BLaER1 treated with 17β-estradiol and CSF1 and Interleukin-3, amounts not matched to agents 10 nM and 100 nM (cell line): Measurements from ENCODE around the gene GRM5.

ENCODE experiments used
- H3K27ac ChIP-seq, 11 experiments: shearing (Covaris generic); formaldehyde crosslinking; 2 replicates each; pipeline ENCODE4 v1.8.1; 2022
- H3K27me3 ChIP-seq, 11 experiments: shearing (Covaris generic); formaldehyde crosslinking; 2 replicates each; pipeline ENCODE4 v1.8.1; 2022
- H3K36me3 ChIP-seq, 11 experiments: shearing (Covaris generic); formaldehyde crosslinking; 2 replicates each; pipeline ENCODE4 v1.8.1; 2022
- H3K4me1 ChIP-seq, 10 experiments: shearing (Covaris generic); formaldehyde crosslinking; 2 replicates each; pipeline ENCODE4 v1.8.1; 2022
- H3K4me2 ChIP-seq, 11 experiments: shearing (Covaris generic); formaldehyde crosslinking; 2 replicates each; pipeline ENCODE4 v1.8.1; 2022
- H3K4me3 ChIP-seq, 10 experiments: shearing (Covaris generic); formaldehyde crosslinking; 2 replicates each; pipeline ENCODE4 v1.8.1; 2022
- H3K9ac ChIP-seq, 11 experiments: shearing (Covaris generic); formaldehyde crosslinking; 2 replicates each; pipeline ENCODE4 v1.8.1; 2022
- H3K9me3 ChIP-seq, 11 experiments: shearing (Covaris generic); formaldehyde crosslinking; replicated peaks in 1 of 11; 2 replicates each; pipeline ENCODE4 v1.8.1; 2022
- H4K20me1 ChIP-seq, 11 experiments: shearing (Covaris generic); formaldehyde crosslinking; 2 replicates each; pipeline ENCODE4 v1.8.1; 2022
- Cebpa-rat ChIP-seq, 11 experiments: shearing (Covaris generic); IDR thresholded peaks; 2 replicates each; pipeline ENCODE4 v1.8.1; 2022

GRM5 gene

GRCh38 chr11:88807349-88807748, 258.4 kb downstream of the GRM5 start:
- Histone ChIP-seq H3K27ac (no peak overlapping the region), H3K36me3 (no peaks in the 10 kb centered on the region), H3K27me3 (no peaks in the 10 kb centered on the region), H3K4me1 (no peaks in the 10 kb centered on the region), H3K9ac (no peak overlapping the region), H3K4me3 (no peak overlapping the region), H3K4me2 (no peak overlapping the region), H3K9me3 (no peaks in the 10 kb centered on the region), H4K20me1 (no peaks in the 10 kb centered on the region)
- no peak for TF ChIP-seq Cebpa-rat (IDR thresholded peaks at IDR 0.05)

GRCh38 chr11:88806410-88806809, 259.4 kb downstream of the GRM5 start:
- no peaks in the 10 kb centered on the region for H4K20me1 ChIP-seq
- H3K9me3 ChIP-seq, result no peaks in the 10 kb centered on the region
- H3K27ac ChIP-seq, result no peak overlapping the region
- no peak overlapping the region for H3K4me3 ChIP-seq
- no peak overlapping the region for H3K9ac ChIP-seq
- H3K4me1 ChIP-seq, result no peaks in the 10 kb centered on the region
- no peaks in the 10 kb centered on the region for H3K36me3 ChIP-seq
- H3K27me3 ChIP-seq, result no peaks in the 10 kb centered on the region
- H3K4me2 ChIP-seq, result no peak overlapping the region
- no peak for TF ChIP-seq Cebpa-rat (IDR thresholded peaks at IDR 0.05)

- Histone ChIP-seq H4K20me1 (no peaks in the 10 kb centered on the region), H3K27ac (no peak overlapping the region)
- TF ChIP-seq Cebpa-rat (IDR thresholded peaks at IDR 0.05), result 0 out of 22 replicates have a peak, but pooled peaks of 2 of the 11 experiments have one; percentile 6 to 18
These were observed 264.2 kb downstream of the GRM5 start for GRCh38 chr11:88801484-88802123.

DNA sequence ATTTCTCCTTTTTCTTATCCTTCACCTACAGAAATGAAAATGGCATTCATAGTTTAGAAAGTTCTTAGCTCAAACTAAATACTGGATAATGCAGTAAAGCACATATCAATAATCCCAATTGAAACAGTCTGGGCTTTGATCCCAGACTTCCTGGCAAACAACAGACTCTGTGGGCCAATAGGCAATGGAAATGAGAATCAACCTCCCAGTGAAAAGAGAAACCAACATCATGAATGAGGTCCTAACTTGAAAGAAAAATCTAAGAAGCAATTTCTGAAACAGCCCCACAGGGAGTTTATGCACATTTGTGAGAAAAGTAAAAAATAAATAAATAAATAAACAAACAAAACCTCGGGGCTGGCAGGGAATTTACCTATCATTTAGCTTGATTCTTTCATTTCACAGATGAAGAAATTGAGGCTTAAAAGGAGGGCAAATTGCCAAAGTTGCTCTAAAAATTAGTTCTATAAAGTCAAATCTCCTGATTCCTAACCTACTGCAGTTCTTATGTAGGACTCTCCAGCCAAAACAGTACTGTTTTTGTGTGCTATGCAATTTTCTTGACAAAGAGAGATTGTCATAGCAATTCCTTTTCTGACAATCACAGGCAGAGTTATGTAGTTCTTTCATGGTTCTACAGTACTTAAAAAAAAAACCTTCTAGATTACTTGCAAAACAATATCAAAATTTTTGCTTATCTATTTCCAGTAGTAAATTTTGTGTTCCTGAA, 265.8 kb downstream of the GRM5 start:
- no peaks in the 10 kb centered on the region for H3K4me1 ChIP-seq
- no peaks in the 10 kb centered on the region for H3K27me3 ChIP-seq
- H3K4me3 ChIP-seq, result no peak overlapping the region
- no peak for TF ChIP-seq Cebpa-rat (IDR thresholded peaks at IDR 0.05)
- H3K4me2 ChIP-seq, result no peak overlapping the region
- no peak overlapping the region for H3K9ac ChIP-seq
- H4K20me1 ChIP-seq, result no peaks in the 10 kb centered on the region
- H3K36me3 ChIP-seq, result no peaks in the 10 kb centered on the region
- no peak overlapping the region for H3K27ac ChIP-seq
- no peaks in the 10 kb centered on the region for H3K9me3 ChIP-seq

More at GRCh38 chr11:88801484-88802123, 264.2 kb downstream of the GRM5 start:
- H3K9ac ChIP-seq, result no peak overlapping the region
- H3K4me2 ChIP-seq, result no peak overlapping the region
- no peaks in the 10 kb centered on the region for H3K4me1 ChIP-seq
- no peaks in the 10 kb centered on the region for H3K36me3 ChIP-seq
- no peaks in the 10 kb centered on the region for H3K27me3 ChIP-seq
- H3K9me3 ChIP-seq, result no peaks in the 10 kb centered on the region
- H3K4me3 ChIP-seq, result no peak overlapping the region

- H3K4me3 ChIP-seq, result no peak overlapping the region
- H3K9ac ChIP-seq, result no peak overlapping the region
- H3K27me3 ChIP-seq, result no peaks in the 10 kb centered on the region
- no peaks in the 10 kb centered on the region for H3K36me3 ChIP-seq
- no peaks in the 10 kb centered on the region for H3K4me1 ChIP-seq
- no peaks in the 10 kb centered on the region for H4K20me1 ChIP-seq
- H3K27ac ChIP-seq, result no peak overlapping the region
- H3K9me3 ChIP-seq, result no peaks in the 10 kb centered on the region
- no peak for TF ChIP-seq Cebpa-rat (IDR thresholded peaks at IDR 0.05)
- no peak overlapping the region for H3K4me2 ChIP-seq
These were observed 275.6 kb downstream of the GRM5 start for GRCh38 chr11:88790182-88790581.

DNA sequence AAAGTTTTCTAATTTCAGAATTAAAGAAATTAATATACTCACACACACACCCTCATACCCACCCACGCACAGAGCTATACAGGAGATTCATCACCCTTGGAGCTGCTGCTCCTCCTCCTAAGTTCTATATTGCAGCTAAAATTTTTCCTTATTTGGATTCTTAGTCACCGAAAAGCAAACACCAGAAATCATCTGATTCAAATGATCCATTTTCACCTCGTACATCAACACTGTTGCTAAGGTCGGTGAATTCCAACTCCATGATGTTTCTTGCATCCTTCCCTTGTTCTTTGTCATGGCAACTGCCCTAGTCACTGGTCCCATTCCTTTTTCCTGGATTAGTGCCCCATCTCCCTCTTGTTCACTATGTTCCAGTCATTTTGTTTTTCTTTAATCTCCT, 286.2 kb downstream of the GRM5 start:
- Histone ChIP-seq H4K20me1 (no peaks in the 10 kb centered on the region), H3K36me3 (no peaks in the 10 kb centered on the region), H3K27me3 (no peaks in the 10 kb centered on the region), H3K9me3 (no peaks in the 10 kb centered on the region), H3K4me2 (no peak overlapping the region), H3K9ac (no peak overlapping the region), H3K27ac (no peak overlapping the region), H3K4me1 (no peaks in the 10 kb centered on the region), H3K4me3 (no peak overlapping the region)
- TF ChIP-seq Cebpa-rat (IDR thresholded peaks at IDR 0.05), result no peak

- H3K4me1 ChIP-seq, result no peaks in the 10 kb centered on the region
- no peak overlapping the region for H3K4me2 ChIP-seq
- TF ChIP-seq Cebpa-rat (IDR thresholded peaks at IDR 0.05), result no peak
- no peak overlapping the region for H3K4me3 ChIP-seq
- H4K20me1 ChIP-seq, result no peaks in the 10 kb centered on the region
- H3K9me3 ChIP-seq, result no peaks in the 10 kb centered on the region
- H3K27ac ChIP-seq, result no peak overlapping the region
- no peaks in the 10 kb centered on the region for H3K27me3 ChIP-seq
- no peaks in the 10 kb centered on the region for H3K36me3 ChIP-seq
- H3K9ac ChIP-seq, result no peak overlapping the region
These were observed 295.2 kb downstream of the GRM5 start for GRCh38 chr11:88770475-88771079.

DNA sequence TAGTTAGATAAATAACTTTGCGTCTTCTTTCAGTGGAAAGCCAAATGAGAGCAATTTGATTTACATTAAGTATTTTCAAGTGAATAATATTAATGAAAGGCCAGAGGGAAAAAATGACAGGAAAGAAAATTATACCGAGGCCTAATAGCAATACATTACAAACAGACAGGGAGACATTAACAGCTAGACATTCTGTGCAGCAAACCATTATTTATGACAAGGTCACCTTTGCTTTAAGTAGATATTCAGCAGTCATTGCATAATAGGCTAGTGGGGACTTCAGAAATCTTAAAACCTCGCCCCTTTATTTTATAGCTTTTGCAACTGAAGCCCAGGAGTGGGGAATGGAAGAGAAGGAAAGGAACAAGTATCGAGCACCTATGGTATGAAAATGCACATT, 321.6 kb downstream of the GRM5 start:
- no peak overlapping the region for H3K9ac ChIP-seq
- H3K4me2 ChIP-seq, result no peak overlapping the region
- no peak overlapping the region for H3K27ac ChIP-seq
- TF ChIP-seq Cebpa-rat (IDR thresholded peaks at IDR 0.05), result no peak
- no peaks in the 10 kb centered on the region for H3K27me3 ChIP-seq
- H3K4me3 ChIP-seq, result no peak overlapping the region
- no peaks in the 10 kb centered on the region for H3K9me3 ChIP-seq
- no peaks in the 10 kb centered on the region for H3K36me3 ChIP-seq
- H3K4me1 ChIP-seq, result no peaks in the 10 kb centered on the region
- no peaks in the 10 kb centered on the region for H4K20me1 ChIP-seq

DNA sequence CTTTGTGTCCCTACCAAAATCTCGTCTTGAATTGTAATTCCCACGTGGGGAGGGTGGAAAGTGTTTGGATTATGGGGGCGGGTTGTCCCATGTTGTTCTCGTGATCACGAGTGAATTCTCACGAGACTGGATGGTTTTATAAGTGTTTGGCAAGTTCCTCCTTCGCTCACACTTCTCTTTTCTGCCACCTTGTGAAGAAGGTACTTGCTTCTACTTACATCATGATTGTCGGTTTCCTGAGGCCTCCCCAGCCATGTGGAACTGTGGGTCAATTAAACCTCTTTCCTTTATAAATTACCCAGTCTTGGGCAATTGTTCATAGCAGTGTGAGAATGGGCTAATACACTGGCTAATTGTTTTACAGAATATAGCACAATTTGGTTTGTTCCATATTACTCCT, 326.3 kb downstream of the GRM5 start:
- no peaks in the 10 kb centered on the region for H3K27me3 ChIP-seq
- no peak overlapping the region for H3K4me2 ChIP-seq
- TF ChIP-seq Cebpa-rat (IDR thresholded peaks at IDR 0.05), result no peak
- H3K4me1 ChIP-seq, result no peaks in the 10 kb centered on the region
- no peaks in the 10 kb centered on the region for H3K9me3 ChIP-seq
- no peaks in the 10 kb centered on the region for H3K36me3 ChIP-seq
- no peak overlapping the region for H3K9ac ChIP-seq
- H3K4me3 ChIP-seq, result no peak overlapping the region
- no peaks in the 10 kb centered on the region for H4K20me1 ChIP-seq
- H3K27ac ChIP-seq, result no peak overlapping the region

DNA sequence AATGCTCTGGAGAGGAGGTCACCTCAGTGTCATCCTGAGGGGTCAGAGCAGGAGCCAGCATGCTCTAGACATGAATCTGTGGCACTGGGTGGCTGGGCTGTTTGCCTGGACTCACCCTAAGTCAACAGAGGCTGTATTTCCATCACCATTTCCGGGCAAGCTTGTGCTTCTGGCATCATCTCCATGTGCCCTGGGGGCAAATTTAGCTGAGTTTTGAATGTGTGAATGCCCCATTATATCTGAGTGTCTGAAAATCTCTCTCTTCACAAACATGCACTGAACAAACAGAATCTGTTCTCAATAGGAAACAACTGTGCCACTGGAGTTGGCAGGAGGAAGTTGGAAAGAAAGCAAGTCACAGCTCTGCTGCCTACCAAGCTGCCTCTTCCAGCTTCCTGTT, 356.2 kb downstream of the GRM5 start:
- Histone ChIP-seq H3K27ac (no peak overlapping the region), H3K36me3 (no peaks in the 10 kb centered on the region), H3K4me2 (no peak overlapping the region), H4K20me1 (no peaks in the 10 kb centered on the region), H3K9ac (no peak overlapping the region), H3K9me3 (no peaks in the 10 kb centered on the region), H3K27me3 (no peaks in the 10 kb centered on the region), H3K4me3 (no peak overlapping the region), H3K4me1 (peaks cover 0 to 5% (median 0%) of the 10 kb centered on the region in 10 experiments; a peak in 1 of 20 replicates)
- no peak for TF ChIP-seq Cebpa-rat (IDR thresholded peaks at IDR 0.05)
